ENCODE measurements around the gene AKAP6.

Gene AKAP6

GRCh38 chr14:32709027-32709426, 379.9 kb downstream of the AKAP6 start:
- no peak for DNase-seq (ENCODE audit: low read depth)

- DNase-seq (ENCODE audit: low read depth): no peak
These were observed 381.2 kb downstream of the AKAP6 start for GRCh38 chr14:32710231-32710671.

GRCh38 chr14:32710731-32711680, 381.9 kb downstream of the AKAP6 start:
- DNase-seq (ENCODE audit: low read depth): no peak

GRCh38 chr14:32713856-32714255, 384.8 kb downstream of the AKAP6 start:
- DNase-seq (ENCODE audit: low read depth): no peak

- DNase-seq (ENCODE audit: low read depth): no peak
These were observed 390.5 kb downstream of the AKAP6 start for GRCh38 chr14:32719601-32720000.

- no peak for DNase-seq (ENCODE audit: low read depth)
These were observed 391.8 kb downstream of the AKAP6 start for GRCh38 chr14:32720927-32721326.

- no peak for DNase-seq (ENCODE audit: low read depth)
These were observed 393.6 kb downstream of the AKAP6 start for GRCh38 chr14:32722631-32723183.

- DNase-seq (ENCODE audit: low read depth): peak; percentile 33
These were observed 395.9 kb downstream of the AKAP6 start for GRCh38 chr14:32724867-32725471.

- no peak for DNase-seq (ENCODE audit: low read depth)
These were observed 397.4 kb downstream of the AKAP6 start for GRCh38 chr14:32726516-32726915.

- DNase-seq (ENCODE audit: low read depth): no peak
These were observed 398.7 kb downstream of the AKAP6 start for GRCh38 chr14:32727832-32728231.

- DNase-seq (ENCODE audit: low read depth): no peak
These were observed 399.4 kb downstream of the AKAP6 start for GRCh38 chr14:32728526-32728925.

GRCh38 chr14:32728976-32729375, 399.9 kb downstream of the AKAP6 start:
- no peak for DNase-seq (ENCODE audit: low read depth)

- DNase-seq (ENCODE audit: low read depth): no peak
These were observed 402.2 kb downstream of the AKAP6 start for GRCh38 chr14:32731249-32731648.

- DNase-seq (ENCODE audit: low read depth): no peak
These were observed 403.9 kb downstream of the AKAP6 start for GRCh38 chr14:32733015-32733414.

- DNase-seq (ENCODE audit: low read depth): no peak
These were observed 405.2 kb downstream of the AKAP6 start for GRCh38 chr14:32734261-32734660.

- no peak for DNase-seq (ENCODE audit: low read depth)
These were observed 408.5 kb downstream of the AKAP6 start for GRCh38 chr14:32737621-32738020.

- DNase-seq (ENCODE audit: low read depth): no peak
These were observed 409.2 kb downstream of the AKAP6 start for GRCh38 chr14:32738206-32738871.

GRCh38 chr14:32744811-32745445, 415.8 kb downstream of the AKAP6 start:
- DNase-seq (ENCODE audit: low read depth): no peak

- DNase-seq (ENCODE audit: low read depth): no peak
These were observed 425.1 kb downstream of the AKAP6 start for GRCh38 chr14:32754209-32754608.

- DNase-seq (ENCODE audit: low read depth): no peak
These were observed 427.1 kb downstream of the AKAP6 start for GRCh38 chr14:32756173-32756572.

GRCh38 chr14:32756775-32757174, 427.7 kb downstream of the AKAP6 start:
- DNase-seq (ENCODE audit: low read depth): no peak

GRCh38 chr14:32757568-32757967, 428.5 kb downstream of the AKAP6 start:
- DNase-seq (ENCODE audit: low read depth): no peak

Measured in HS-27A (cell line).